SK-N-SH treated with all-trans-retinoic acid at 6 μM for 48 hours (cell line): Measurements from ENCODE around the gene SMTNL2.
"Not testable (repeated sequence)": the region's sequence is repeated elsewhere in the genome, so short reads cannot be mapped to it uniquely, and the experiment has no call there.

ENCODE experiments used
- ATAC-seq: fragments of 200-7000 bp; cut with Tn5 transposase; 3 replicates; pipeline ENCODE4 v1.9.1; 2020; ENCODE audit warnings: mild to moderate bottlenecking, moderate library complexity
- ARNTL ChIP-seq: fragments of 450-650 bp; formaldehyde crosslinking; IDR thresholded peaks from 2 replicates; pipeline ENCODE4 v1.5.0; 2020; ENCODE audit warnings: low read depth, mild to moderate bottlenecking, moderate library complexity, borderline replicate concordance
- BACH2 ChIP-seq: fragments of 250-450 bp; sonication (Bioruptor Pico); IDR thresholded peaks from 2 replicates; pipeline ENCODE4 v1.9.0; 2021; ENCODE audit warnings: mild to moderate bottlenecking, borderline replicate concordance
- ISL1 ChIP-seq: fragments of 250-450 bp; sonication (Bioruptor Pico); IDR thresholded peaks from 2 replicates; pipeline ENCODE4 v2.1.2; 2022; ENCODE audit warnings: mild to moderate bottlenecking, moderate library complexity
- OSR1 ChIP-seq: fragments of 250-450 bp; sonication (Bioruptor Pico); IDR thresholded peaks from 2 replicates; pipeline ENCODE4 v1.8.0; 2022; ENCODE audit warnings: moderate library complexity, mild to moderate bottlenecking, inconsistent platforms
- PPARA ChIP-seq: fragments of 250-450 bp; sonication (Bioruptor Pico); IDR thresholded peaks from 2 replicates; pipeline ENCODE4 v1.5.0; 2020; ENCODE audit warnings: mild to moderate bottlenecking, borderline replicate concordance
- RARB ChIP-seq: fragments of 250-450 bp; sonication (Bioruptor Pico); IDR thresholded peaks from 2 replicates; pipeline ENCODE4 v1.8.0; 2021; ENCODE audit warnings: mild to moderate bottlenecking, moderate library complexity
- SNAI2 ChIP-seq: fragments of 250-450 bp; sonication (Bioruptor Pico); IDR thresholded peaks from 2 replicates; pipeline ENCODE4 v1.5.0; 2020; ENCODE audit warnings: mild to moderate bottlenecking, moderate library complexity
- TCF4 ChIP-seq: fragments of 250-450 bp; sonication (Bioruptor Pico); IDR thresholded peaks from 2 replicates; pipeline ENCODE4 v1.8.0; 2021; ENCODE audit warnings: mild to moderate bottlenecking, moderate library complexity, borderline replicate concordance
- ZC3H10 ChIP-seq: fragments of 250-450 bp; sonication (Bioruptor Pico); IDR thresholded peaks from 2 replicates; pipeline ENCODE4 v1.5.1; 2021; ENCODE audit warnings: mild to moderate bottlenecking, moderate library complexity
- ZFP3 ChIP-seq: fragments of 250-450 bp; sonication (Bioruptor Pico); IDR thresholded peaks from 2 replicates; pipeline ENCODE4 v1.5.0; 2020; ENCODE audit warnings: mild to moderate bottlenecking, moderate library complexity
- ZFP30 ChIP-seq: fragments of 450-650 bp; formaldehyde crosslinking; IDR thresholded peaks from 2 replicates; pipeline ENCODE4 v1.5.0; 2022; ENCODE audit warnings: mild to moderate bottlenecking, moderate library complexity
- ZNF565 ChIP-seq: fragments of 450-650 bp; formaldehyde crosslinking; conservative IDR thresholded peaks from 2 replicates; pipeline ENCODE4 v1.5.0; 2020; ENCODE audit warnings: low read depth, mild to moderate bottlenecking, moderate library complexity
- ZNF70 ChIP-seq: fragments of 450-650 bp; formaldehyde crosslinking; IDR thresholded peaks from 2 replicates; pipeline ENCODE4 v1.5.0; 2020; ENCODE audit warnings: mild to moderate bottlenecking, moderate library complexity
- ZNF8 ChIP-seq: fragments of 450-650 bp; formaldehyde crosslinking; IDR thresholded peaks from 2 replicates; pipeline ENCODE4 v1.5.0; 2020; ENCODE audit warnings: mild to moderate bottlenecking, moderate library complexity
- TF ChIP-seq, protein P1 (sequence below): fragments of 250-450 bp; sonication (Bioruptor Pico); IDR thresholded peaks from 2 replicates; pipeline ENCODE4 v1.5.1; 2021; ENCODE audit warnings: mild to moderate bottlenecking, moderate library complexity
- TF ChIP-seq, protein P2 (sequence below): fragments of 250-450 bp; sonication (Bioruptor Pico); IDR thresholded peaks from 2 replicates; pipeline ENCODE4 v1.5.1; 2020; ENCODE audit warnings: low read depth, mild to moderate bottlenecking, moderate library complexity
- TF ChIP-seq, protein P3 (sequence below): fragments of 250-450 bp; sonication (Bioruptor Pico); IDR thresholded peaks from 2 replicates; pipeline ENCODE4 v1.8.0; 2021; ENCODE audit warnings: low read depth, mild to moderate bottlenecking, moderate library complexity, borderline replicate concordance
- TF ChIP-seq, protein P4 (sequence below): fragments of 250-450 bp; sonication (Bioruptor Pico); IDR thresholded peaks from 2 replicates; pipeline ENCODE4 v1.5.0; 2020; ENCODE audit warnings: mild to moderate bottlenecking, moderate library complexity
- TF ChIP-seq, protein P5 (sequence below): fragments of 250-450 bp; sonication (Bioruptor Pico); IDR thresholded peaks from 2 replicates; pipeline ENCODE4 v1.8.0; 2020; ENCODE audit warnings: mild to moderate bottlenecking, moderate library complexity, borderline replicate concordance

The SMTNL2 gene

DNA sequence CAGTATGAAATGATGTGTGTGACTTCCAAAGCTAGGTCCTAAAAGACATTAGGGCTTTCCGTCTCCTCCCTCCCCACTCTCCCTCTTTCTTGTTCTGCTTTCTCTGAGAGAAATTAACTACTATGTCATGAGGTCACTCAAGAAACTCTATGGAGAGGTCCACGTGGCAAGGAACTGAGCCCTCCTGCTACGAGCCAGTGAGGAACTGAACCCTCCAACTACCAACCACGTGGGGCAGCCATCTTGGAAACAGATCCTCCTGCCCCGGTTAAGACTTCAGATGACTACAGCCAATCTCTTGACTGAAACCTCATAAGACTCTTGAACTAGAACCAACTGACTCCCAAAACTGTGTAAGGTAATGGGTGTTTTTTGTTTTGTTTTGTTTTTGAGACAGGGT, 61.3 kb downstream of the SMTNL2 start:
- no peak for ATAC-seq
- TF ChIP-seq ZNF8 (CRISPR knock-in tag): no peak
- TF ChIP-seq RARB (CRISPR knock-in tag): no peak
- TF ChIP-seq SNAI2 (CRISPR knock-in tag): no peak
- no peak for TF ChIP-seq ZFP3
- TF ChIP-seq OSR1 (CRISPR knock-in tag): no peak
- no peak for TF ChIP-seq ISL1 (CRISPR knock-in tag)
- TF ChIP-seq, protein P1, sequence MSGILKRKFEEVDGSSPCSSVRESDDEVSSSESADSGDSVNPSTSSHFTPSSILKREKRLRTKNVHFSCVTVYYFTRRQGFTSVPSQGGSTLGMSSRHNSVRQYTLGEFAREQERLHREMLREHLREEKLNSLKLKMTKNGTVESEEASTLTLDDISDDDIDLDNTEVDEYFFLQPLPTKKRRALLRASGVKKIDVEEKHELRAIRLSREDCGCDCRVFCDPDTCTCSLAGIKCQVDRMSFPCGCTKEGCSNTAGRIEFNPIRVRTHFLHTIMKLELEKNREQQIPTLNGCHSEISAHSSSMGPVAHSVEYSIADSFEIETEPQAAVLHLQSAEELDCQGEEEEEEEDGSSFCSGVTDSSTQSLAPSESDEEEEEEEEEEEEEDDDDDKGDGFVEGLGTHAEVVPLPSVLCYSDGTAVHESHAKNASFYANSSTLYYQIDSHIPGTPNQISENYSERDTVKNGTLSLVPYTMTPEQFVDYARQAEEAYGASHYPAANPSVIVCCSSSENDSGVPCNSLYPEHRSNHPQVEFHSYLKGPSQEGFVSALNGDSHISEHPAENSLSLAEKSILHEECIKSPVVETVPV (CRISPR knock-in tag): no peak
- TF ChIP-seq, protein P2, sequence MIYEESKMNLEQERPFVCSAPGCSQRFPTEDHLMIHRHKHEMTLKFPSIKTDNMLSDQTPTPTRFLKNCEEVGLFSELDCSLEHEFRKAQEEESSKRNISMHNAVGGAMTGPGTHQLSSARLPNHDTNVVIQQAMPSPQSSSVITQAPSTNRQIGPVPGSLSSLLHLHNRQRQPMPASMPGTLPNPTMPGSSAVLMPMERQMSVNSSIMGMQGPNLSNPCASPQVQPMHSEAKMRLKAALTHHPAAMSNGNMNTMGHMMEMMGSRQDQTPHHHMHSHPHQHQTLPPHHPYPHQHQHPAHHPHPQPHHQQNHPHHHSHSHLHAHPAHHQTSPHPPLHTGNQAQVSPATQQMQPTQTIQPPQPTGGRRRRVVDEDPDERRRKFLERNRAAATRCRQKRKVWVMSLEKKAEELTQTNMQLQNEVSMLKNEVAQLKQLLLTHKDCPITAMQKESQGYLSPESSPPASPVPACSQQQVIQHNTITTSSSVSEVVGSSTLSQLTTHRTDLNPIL (CRISPR knock-in tag): no peak

DNA sequence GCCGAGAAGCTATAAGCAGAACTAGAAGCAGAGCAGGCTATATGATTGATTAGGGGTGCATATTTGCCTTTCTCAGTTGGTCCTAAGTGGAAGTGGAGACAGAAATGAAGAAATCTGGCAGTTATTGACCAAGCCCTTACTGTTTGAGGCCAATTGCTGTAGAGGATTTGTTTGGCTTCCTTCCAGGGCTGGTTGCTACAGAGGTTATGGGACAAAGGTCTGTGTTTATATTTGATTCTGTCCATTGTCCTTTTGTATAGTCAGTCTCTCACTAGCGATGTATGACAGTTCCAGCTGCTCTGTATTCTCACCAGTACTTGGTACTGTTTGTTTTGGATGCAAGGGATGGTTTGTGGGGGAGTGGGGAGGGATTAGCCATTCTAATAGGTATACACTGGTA, 64.4 kb downstream of the SMTNL2 start:
- ATAC-seq: no peak

DNA sequence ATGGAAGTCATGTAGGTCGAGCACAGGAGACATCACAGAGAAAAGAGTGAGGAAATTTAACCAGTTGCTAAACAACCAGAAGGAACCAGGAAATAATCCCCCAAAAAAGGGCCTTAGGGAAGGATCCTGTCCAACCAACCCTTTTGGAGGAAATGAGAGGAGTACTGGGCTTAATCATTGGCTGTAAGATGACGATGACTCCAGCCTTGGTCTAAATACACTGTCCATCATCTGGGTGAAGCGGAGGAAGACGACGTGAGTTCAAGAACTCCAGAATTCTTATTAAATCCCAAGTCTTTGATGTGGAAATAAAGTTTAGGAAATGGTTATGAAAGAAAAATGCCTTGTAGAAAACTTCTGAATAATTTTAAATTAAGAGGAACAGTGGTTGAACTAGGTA, 68.7 kb downstream of the SMTNL2 start:
- ATAC-seq: no peak
- TF ChIP-seq ZFP30 (CRISPR knock-in tag): no peak
- TF ChIP-seq PPARA (CRISPR knock-in tag): no peak
- no peak for TF ChIP-seq ZC3H10
- TF ChIP-seq, protein P3, sequence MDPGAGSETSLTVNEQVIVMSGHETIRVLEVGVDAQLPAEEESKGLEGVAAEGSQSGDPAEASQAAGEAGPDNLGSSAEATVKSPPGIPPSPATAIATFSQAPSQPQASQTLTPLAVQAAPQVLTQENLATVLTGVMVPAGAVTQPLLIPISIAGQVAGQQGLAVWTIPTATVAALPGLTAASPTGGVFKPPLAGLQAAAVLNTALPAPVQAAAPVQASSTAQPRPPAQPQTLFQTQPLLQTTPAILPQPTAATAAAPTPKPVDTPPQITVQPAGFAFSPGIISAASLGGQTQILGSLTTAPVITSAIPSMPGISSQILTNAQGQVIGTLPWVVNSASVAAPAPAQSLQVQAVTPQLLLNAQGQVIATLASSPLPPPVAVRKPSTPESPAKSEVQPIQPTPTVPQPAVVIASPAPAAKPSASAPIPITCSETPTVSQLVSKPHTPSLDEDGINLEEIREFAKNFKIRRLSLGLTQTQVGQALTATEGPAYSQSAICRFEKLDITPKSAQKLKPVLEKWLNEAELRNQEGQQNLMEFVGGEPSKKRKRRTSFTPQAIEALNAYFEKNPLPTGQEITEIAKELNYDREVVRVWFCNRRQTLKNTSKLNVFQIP (CRISPR knock-in tag): no peak
- TF ChIP-seq SNAI2 (CRISPR knock-in tag): no peak
- TF ChIP-seq TCF4 (CRISPR knock-in tag): no peak
- TF ChIP-seq, protein P4, sequence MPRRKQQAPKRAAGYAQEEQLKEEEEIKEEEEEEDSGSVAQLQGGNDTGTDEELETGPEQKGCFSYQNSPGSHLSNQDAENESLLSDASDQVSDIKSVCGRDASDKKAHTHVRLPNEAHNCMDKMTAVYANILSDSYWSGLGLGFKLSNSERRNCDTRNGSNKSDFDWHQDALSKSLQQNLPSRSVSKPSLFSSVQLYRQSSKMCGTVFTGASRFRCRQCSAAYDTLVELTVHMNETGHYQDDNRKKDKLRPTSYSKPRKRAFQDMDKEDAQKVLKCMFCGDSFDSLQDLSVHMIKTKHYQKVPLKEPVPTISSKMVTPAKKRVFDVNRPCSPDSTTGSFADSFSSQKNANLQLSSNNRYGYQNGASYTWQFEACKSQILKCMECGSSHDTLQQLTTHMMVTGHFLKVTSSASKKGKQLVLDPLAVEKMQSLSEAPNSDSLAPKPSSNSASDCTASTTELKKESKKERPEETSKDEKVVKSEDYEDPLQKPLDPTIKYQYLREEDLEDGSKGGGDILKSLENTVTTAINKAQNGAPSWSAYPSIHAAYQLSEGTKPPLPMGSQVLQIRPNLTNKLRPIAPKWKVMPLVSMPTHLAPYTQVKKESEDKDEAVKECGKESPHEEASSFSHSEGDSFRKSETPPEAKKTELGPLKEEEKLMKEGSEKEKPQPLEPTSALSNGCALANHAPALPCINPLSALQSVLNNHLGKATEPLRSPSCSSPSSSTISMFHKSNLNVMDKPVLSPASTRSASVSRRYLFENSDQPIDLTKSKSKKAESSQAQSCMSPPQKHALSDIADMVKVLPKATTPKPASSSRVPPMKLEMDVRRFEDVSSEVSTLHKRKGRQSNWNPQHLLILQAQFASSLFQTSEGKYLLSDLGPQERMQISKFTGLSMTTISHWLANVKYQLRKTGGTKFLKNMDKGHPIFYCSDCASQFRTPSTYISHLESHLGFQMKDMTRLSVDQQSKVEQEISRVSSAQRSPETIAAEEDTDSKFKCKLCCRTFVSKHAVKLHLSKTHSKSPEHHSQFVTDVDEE: no peak
- no peak for TF ChIP-seq ARNTL (CRISPR knock-in tag)
- TF ChIP-seq, all 23 proteins: peak for 0

More for the DNA sequence above, 64.4 kb downstream of the SMTNL2 start:
- TF ChIP-seq ZNF70 (CRISPR knock-in tag): no peak
- TF ChIP-seq SNAI2 (CRISPR knock-in tag): no peak
- TF ChIP-seq ZFP3: no peak
- no peak for TF ChIP-seq PPARA (CRISPR knock-in tag)
- no peak for TF ChIP-seq ZNF565 (CRISPR knock-in tag)
- TF ChIP-seq, protein P3 (CRISPR knock-in tag): no peak
- TF ChIP-seq, protein P1 (CRISPR knock-in tag): no peak
- no peak for TF ChIP-seq RARB (CRISPR knock-in tag)
- TF ChIP-seq BACH2 (CRISPR knock-in tag): no peak
- TF ChIP-seq ISL1 (CRISPR knock-in tag): no peak
- TF ChIP-seq, protein P5, sequence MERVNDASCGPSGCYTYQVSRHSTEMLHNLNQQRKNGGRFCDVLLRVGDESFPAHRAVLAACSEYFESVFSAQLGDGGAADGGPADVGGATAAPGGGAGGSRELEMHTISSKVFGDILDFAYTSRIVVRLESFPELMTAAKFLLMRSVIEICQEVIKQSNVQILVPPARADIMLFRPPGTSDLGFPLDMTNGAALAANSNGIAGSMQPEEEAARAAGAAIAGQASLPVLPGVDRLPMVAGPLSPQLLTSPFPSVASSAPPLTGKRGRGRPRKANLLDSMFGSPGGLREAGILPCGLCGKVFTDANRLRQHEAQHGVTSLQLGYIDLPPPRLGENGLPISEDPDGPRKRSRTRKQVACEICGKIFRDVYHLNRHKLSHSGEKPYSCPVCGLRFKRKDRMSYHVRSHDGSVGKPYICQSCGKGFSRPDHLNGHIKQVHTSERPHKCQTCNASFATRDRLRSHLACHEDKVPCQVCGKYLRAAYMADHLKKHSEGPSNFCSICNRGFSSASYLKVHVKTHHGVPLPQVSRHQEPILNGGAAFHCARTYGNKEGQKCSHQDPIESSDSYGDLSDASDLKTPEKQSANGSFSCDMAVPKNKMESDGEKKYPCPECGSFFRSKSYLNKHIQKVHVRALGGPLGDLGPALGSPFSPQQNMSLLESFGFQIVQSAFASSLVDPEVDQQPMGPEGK: no peak

DNA sequence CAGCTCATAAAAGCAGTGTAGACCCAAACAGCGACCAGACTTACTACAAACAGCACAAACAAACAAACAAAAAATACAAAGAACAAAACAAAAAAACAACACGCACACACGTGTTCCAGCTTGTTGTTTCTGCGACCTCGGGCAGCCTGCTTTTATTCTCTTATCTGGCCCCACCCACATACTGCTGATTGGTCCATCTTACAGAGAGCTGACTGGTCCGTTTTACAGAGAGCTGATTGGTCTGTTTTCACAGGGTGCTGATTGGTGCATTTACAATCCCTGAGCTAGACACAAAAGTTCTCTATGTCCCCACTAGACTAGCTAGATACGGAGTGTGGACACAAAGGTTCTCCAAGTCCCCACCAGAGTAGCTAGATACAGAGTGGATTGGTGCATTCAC, 71.6 kb downstream of the SMTNL2 start:
- ATAC-seq: not testable (repeated sequence)
